Pons (tissue), 1 donor: ENCODE results near the gene SLC12A5.

Experiments used
- DNase-seq: peaks from one replicate; pipeline ENCODE4 v3.0.0-alpha.2; 2016; ENCODE audit warnings: low spot score

Gene SLC12A5

GRCh38 chr20:46006022-46006705 lies 22.9 kb upstream of the SLC12A5 start:
- no peak for DNase-seq

- no peak for DNase-seq
These were observed 22.1 kb upstream of the SLC12A5 start for GRCh38 chr20:46006964-46007363.

GRCh38 chr20:46007671-46008070 lies 21.3 kb upstream of the SLC12A5 start:
- DNase-seq, result no peak

- DNase-seq, result no peak
These were observed 19.2 kb upstream of the SLC12A5 start for GRCh38 chr20:46009816-46010215.

- no peak for DNase-seq
These were observed 18.3 kb upstream of the SLC12A5 start for GRCh38 chr20:46010491-46011391.

- DNase-seq, result no peak
These were observed 17.2 kb upstream of the SLC12A5 start for GRCh38 chr20:46011631-46012482.

GRCh38 chr20:46012921-46013320 lies 16.1 kb upstream of the SLC12A5 start:
- no peak for DNase-seq

- no peak for DNase-seq
These were observed 15.6 kb upstream of the SLC12A5 start for GRCh38 chr20:46013322-46013828.

- peak; percentile 30 for DNase-seq
These were observed 15.0 kb upstream of the SLC12A5 start for GRCh38 chr20:46013829-46014516.

GRCh38 chr20:46014517-46015396 lies 14.3 kb upstream of the SLC12A5 start:
- no peak for DNase-seq

- DNase-seq, result no peak
These were observed 11.7 kb upstream of the SLC12A5 start for GRCh38 chr20:46017272-46017671.

- DNase-seq, result no peak
These were observed 10.9 kb upstream of the SLC12A5 start for GRCh38 chr20:46018112-46018511.

- no peak for DNase-seq
These were observed 10.4 kb upstream of the SLC12A5 start for GRCh38 chr20:46018611-46019010.

- no peak for DNase-seq
These were observed 8.5 kb upstream of the SLC12A5 start for GRCh38 chr20:46020555-46020954.

- DNase-seq, result no peak
These were observed 7.4 kb upstream of the SLC12A5 start for GRCh38 chr20:46021361-46022359.

GRCh38 chr20:46022411-46023147 lies 6.4 kb upstream of the SLC12A5 start:
- peak; percentile 50 for DNase-seq

- no peak for DNase-seq
These were observed 5.9 kb upstream of the SLC12A5 start for GRCh38 chr20:46023148-46023484.

- DNase-seq, result no peak
These were observed 5.0 kb upstream of the SLC12A5 start for GRCh38 chr20:46023999-46024398.

- DNase-seq, result no peak
These were observed 3.6 kb upstream of the SLC12A5 start for GRCh38 chr20:46025376-46025783.
